Fibroblast of lung (primary cell): Measurements from ENCODE around the gene SLC6A7.

Experiments
- CTCF ChIP-seq, 2 donors: IDR thresholded peaks in 1 of 2; conservative IDR thresholded peaks in 1 of 2; 1 replicate in 1 of 2; 2 replicates in 1 of 2; pipeline ENCODE4 v1.5.1; 2011 to 2012; ENCODE audit warnings: low read length in 2 of 2, control low read depth in 1 of 2, inconsistent platforms in 1 of 2, low read depth in 1 of 2, mild to moderate bottlenecking in 1 of 2
- EZH2 ChIP-seq: IDR thresholded peaks from 2 replicates; pipeline ENCODE4 v1.5.1; 2012; ENCODE audit warnings: low read length, control low read depth, mild to moderate bottlenecking; ENCODE audit errors: missing control alignments

DNA sequence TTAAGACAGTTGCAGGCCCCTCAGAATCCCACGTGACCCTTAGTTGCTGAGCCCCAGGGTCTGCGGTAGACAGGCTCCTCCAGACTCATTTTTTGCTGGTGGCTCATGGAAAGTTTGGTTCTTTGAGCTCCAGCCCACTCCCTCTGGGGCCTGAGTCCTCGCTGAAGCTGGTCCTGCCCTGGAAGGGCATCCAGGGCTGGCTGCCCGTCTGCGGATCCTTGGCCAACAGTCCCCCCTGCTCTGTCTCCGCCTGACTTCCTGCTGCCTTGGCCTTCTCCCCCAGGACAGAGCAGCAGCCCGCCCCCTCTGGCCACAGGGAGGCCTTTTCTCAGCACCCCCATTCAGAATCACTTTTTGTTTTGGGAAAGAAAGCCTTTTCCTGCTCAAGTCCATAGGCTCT lies 24.4 kb downstream of the SLC6A7 start:
- TF ChIP-seq CTCF (conservative IDR thresholded peaks at IDR 0.05 in 1 of 2, IDR thresholded peaks at IDR 0.05 in 1 of 2; ENCODE audit: low read depth in 1 of 2, low read length in 2 of 2) (peak; percentile 17 to 24), EZH2 (no peak)
